GM18499 (cell line): ENCODE results near the gene PLCXD1.
"Not testable (repeated sequence)": the region's sequence is repeated elsewhere in the genome, so short reads cannot be mapped to it uniquely, and the experiment has no call there.

ENCODE experiments used
- ATAC-seq: cut with Tn5 transposase; IDR thresholded peaks from one replicate; pipeline ENCODE4 v1.9.1; 2021; ENCODE audit warnings: moderate number of reproducible peaks; ENCODE audit not compliant: insufficient read depth, unreplicated experiment

PLCXD1 gene

DNA sequence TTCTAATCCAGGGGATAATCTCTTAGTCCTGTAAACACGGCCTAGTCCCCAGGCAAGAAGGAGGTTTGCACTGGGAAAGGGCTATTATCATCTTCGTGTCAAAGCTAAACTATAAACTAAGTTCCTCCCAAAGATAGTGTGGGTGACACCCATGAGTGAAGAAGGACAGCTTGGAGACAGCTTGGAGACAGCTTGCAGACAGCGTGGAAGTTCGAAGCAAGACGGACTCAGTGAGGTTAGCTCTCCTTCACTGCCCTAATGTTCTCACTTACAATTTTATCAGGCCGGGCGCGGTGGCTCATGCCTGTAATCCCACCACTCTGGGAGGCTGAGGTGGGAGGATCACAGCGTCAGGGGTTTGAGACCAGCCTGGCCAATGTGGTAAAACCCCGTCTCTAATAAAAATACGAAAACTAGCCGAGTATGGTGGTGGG lies 19.2 kb upstream of the PLCXD1 start:
- no peak for ATAC-seq

DNA sequence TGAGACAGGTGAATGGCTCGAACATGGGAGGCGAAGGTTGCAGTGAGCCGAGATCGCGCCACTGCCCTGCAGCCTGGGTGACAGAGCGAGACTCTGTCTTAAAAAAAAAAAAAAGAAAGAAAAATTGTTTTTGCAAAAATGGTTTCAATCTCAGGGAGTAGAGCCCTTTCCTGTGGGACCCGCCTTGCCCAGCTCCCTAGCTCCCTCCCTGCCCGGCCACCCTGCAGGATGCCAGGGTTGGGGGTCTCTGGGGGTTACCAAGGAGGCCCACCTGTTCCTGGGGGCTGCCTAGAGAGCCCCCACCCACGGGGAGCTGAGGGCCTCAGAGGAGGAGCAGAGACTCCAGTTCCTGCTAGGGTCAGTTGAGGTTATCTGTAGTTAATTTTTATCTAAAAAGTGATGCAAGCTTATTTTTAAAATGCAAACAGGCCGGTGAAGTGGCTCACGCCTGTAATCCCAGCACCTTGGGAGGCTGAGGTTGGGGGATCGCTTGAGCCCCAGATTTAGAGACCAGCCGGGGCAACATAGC lies 18.7 kb upstream of the PLCXD1 start:
- ATAC-seq = no peak

DNA sequence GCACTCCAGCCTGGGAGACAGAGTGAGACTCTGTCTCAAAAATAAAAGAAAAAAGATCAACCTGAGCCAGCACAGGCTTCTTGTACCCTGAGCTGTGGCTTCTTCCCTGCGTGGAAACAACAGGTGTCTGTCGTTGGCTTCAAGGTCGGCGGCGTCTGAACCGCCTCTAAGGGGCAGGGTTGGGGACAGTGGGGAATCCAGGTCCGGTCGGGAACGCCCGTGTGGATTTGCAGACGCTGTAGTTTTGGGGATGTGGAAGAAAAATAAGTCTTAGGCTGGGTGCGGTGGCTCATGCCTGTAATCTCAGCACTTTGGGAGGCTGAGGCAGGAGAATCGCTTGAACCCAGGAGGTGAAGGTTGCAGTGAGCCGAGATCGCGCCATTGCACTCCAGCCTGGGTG lies 17.2 kb upstream of the PLCXD1 start:
- not testable (repeated sequence) for ATAC-seq

DNA sequence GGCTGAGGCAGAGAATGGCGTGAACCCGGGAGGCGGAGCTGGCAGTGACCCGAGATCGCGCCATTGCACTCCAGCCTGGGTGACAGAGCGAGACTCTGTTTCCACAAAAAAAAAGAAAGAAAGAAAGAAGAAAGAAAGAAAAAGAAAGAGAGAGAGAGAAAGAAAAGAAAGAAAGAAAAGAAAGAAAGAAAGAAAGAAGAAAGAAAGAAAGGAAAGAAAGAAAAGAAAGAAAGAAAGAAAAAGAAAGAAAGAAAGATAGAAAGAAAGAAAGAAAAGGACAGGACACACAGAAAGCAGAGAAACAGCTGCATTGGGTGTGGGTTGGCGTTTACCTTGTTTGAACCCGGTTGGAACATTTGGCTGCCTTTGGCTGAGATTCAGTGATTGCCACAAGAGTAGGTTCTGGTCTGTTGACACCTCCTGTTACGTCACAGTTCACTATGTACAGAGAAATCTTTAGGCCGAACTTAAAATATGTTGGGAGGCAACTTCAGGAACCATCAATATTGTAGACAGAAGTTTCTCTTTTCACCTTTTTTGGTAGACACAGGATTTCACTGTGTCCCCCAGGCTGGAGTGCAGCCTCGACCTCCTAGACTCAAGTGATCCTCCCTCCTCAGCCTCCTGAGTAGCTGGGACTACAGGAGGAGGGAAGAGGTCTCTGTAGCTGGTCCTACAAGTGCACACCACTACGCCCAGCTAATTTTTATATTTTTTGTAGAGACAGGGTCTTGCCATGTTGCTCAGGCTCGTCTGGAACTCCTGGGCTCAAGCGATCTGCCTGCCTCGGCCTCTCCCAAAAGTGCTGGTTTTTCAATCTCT lies 16.3 kb upstream of the PLCXD1 start:
- no peak for ATAC-seq

DNA sequence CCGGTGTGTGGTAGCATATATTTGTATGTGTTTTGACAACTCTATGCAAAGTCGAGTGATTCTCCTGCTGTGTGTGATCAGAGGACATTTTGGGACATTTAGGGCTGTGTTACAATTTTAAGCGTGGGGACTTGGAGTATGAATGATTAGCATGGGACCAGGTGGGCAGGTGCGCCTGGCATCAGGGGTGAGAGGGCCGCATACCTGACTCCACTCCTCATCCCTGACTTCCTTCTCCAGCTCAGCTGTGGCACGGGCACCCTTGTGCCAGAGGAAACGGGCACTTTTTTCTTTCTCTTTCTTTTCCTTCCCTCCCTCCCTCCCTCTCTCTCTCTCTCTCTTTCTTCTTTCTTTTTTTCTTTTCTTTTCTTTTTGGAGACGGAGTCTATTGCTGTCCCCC lies 15.7 kb upstream of the PLCXD1 start:
- no peak for ATAC-seq

DNA sequence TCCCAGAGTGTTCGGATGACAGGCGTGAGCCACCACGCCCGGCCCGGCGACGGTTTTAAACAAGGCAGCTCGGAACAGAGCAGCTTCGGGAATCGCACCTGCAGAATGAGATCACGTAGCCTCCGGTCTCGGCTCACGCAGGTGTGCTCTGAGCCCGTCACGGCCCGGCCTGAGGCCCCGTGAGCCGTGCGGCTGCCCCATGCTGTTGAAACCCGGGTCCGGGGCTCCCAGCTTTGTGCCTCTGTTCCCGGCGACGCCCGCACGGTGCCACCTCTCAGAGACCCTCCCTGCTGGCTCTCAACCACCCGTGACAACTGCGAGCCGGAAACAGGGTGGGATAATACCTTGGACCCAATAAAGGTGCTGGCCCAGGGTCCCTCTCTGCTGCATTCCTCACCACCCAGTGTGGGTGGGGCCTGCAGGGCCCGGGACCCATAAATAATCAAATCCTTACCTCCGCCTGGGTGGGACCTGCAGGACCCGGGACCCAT lies 13.4 kb upstream of the PLCXD1 start:
- no peak for ATAC-seq

DNA sequence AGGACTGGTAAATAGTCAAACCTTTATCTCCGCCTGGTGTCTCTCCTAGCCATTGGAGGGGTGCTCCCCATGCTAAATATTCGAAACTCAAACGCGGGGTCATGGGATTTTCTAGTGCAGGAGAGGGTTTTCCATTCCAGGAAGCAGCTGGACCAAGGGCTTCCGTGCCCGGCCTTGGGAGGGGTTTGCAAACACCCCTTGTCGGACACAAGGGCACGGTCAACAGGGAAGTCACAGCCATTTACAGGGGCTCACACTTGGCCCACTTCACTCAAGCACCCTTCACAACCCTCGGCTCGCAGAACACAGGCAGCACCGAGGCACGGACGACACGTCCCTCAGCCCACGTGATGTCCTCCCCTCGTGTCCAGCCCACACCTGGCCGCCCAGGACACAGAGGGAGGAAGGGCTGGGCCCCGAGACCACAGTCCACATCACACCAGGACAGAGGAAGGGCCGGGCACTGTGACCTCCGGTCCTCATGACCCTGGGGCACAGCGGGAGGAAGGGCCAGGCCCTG lies 10.3 kb upstream of the PLCXD1 start:
- no peak for ATAC-seq

DNA sequence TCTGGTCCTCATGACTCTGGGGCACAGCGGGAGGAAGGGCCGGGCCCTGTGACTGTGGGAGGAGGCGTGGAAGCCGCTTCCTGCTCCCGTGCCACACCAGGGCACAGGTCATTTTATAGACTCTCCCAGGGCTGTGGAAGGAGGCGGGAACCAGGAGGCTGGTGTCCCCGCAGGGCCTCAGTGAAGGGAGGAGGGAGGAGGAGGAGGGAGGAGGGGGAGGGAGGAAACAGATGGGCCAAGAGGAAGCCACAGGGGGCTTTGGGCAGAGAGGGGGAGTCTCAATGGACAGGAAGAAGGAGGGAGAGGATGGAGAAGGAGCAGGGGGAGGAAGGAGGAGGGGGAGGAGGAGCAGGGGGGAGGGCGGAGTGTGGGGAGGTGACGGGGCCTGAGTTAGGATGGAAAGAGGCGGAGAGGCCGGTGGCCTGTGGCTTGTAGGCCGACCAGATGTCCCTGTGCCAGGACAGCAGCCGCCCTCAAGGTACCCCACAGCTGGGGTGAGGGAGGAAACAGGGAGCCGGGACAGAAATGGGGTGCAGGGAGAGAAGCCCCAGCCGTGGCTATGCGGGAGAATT lies 6.2 kb upstream of the PLCXD1 start:
- ATAC-seq = no peak

DNA sequence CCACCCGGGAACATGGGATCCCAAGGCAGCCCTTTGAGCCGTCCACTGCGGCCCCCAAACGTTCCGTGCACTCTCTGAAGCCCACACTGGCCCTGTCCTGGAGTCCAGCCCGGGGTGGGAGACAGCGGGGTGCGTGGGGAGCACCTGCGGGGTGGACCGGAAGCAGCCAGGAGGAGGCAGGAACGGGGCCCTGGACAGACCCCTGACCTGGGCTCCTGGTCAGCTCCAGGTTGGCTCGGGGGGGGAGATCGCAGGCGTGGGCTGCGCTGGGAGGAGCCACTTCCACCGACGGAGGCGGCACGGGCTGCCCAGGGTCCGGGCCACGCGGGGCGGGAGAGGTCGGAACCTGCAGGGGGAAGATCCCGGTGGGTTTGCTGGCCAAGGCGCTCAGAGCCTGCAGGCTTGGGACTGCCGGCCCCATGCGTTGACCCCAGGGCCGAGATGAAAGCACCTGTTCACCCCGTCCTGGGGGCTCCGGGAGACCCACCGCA lies 5.7 kb upstream of the PLCXD1 start:
- no peak for ATAC-seq

DNA sequence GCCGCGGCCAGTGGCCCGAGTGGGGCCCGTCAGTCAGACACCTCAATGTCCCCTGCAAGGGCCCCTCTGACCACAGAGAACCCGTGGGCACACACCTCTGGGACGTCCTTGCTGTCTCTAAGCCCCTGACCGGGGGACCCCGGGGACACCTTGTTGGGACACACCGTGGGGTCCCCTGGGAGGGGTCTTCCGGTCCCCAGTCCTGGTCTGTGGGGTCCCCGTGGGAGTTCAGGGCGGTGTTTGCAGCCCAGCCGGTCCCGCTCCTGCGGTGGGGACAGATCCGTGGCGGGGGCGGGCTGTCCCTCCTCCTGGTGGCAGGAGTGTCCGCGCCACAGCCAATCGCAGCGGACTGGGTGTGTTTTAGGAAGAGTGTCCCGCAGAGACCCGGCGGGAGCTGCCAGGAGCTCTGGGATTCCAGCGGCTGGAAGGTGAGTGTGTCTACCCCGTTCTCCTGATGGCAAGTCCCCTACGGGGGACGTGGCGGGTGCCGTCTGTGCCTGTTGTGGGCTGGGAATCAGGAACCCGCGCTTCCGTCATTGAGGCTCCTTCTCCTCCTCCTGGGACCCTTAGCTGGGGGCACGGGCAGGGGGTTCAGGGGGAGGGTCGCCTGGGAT lies 5.1 kb upstream of the PLCXD1 start:
- ATAC-seq = no peak

DNA sequence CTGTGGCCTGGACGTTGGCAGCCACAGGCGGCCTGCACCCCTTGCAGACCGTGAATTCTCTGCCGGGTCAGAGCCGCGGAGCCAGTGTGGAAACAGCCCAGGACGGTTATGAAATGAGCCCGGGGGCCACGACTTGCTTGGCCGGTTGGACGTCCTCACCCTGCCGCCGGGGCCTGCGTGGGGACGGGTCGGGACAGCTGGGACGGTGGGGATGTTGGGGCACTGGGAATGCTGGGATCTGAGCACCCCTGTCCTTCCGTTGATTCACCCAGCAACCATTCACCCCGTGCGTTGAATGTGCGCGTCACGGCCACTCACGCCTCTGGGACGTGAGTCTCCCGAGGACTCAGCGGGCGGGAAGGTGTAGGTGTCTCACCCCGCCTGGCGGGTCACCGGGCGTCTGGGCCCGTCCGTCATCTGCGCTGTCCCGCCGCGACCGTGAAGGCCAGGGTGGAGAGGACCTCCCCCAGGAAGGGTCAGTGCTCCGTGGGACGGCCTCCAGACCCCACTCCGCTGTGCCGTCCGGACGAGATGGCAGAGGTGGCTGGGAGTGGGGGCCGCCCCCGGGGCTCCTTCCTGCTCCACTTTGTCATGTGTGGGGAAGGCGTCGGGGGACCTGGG lies 4.5 kb upstream of the PLCXD1 start:
- ATAC-seq = no peak

DNA sequence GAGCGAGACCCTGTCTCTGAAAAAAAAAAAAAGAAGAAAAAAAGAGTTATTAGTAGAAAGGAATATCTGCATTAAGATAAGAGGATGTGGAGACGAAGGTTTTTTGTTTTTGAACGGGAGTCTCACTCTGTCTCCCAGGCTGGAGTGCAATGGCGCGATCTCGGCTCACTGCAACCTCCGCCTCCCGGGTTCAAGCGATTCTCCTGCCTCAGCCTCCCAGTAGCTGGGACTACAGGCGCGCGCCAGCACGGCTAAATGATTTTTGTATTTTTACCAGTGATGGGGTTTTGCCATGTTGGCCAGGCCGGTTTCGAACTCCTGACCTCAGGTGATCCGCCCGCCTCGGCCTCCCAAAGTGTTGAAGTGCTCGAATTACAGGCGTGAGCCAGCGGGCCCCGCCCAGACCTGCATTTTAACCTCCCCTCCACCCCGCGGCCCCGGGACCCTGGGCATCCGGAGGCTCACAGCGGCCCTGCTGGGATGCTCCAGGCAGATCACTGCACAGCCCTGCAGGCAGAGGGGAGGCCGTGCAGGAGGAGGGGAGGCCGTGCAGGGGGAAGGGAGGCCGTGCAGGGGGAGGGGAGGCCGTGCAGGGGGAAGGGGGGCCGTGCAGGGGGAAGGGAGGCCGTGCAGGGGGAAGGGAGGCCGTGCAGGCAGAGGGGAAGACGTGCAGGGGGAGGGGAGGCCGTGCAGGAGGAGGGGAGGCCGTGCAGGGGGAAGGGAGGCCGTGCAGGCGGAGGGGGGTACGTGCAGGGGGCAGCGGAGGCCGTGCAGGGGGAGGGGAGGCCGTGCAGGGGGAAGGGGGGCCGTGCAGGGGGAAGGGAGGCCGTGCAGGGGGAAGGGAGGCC lies 1.2 kb upstream of the PLCXD1 start:
- not testable (repeated sequence) for ATAC-seq

DNA sequence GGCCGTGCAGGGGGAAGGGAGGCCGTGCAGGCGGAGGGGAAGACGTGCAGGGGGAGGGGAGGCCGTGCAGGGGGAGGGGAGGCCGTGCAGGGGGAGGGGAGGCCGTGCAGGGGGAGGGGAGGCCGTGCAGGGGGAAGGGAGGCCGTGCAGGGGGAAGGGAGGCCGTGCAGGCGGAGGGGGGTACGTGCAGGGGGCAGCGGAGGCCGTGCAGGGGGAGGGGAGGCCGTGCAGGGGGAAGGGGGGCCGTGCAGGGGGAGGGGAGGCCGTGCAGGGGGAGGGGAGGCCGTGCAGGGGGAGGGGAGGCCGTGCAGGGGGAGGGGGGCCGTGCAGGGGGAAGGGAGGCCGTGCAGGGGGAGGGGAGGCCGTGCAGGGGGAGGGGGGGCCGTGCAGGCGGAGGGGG lies 459 bp upstream of the PLCXD1 start:
- not testable (repeated sequence) for ATAC-seq

DNA sequence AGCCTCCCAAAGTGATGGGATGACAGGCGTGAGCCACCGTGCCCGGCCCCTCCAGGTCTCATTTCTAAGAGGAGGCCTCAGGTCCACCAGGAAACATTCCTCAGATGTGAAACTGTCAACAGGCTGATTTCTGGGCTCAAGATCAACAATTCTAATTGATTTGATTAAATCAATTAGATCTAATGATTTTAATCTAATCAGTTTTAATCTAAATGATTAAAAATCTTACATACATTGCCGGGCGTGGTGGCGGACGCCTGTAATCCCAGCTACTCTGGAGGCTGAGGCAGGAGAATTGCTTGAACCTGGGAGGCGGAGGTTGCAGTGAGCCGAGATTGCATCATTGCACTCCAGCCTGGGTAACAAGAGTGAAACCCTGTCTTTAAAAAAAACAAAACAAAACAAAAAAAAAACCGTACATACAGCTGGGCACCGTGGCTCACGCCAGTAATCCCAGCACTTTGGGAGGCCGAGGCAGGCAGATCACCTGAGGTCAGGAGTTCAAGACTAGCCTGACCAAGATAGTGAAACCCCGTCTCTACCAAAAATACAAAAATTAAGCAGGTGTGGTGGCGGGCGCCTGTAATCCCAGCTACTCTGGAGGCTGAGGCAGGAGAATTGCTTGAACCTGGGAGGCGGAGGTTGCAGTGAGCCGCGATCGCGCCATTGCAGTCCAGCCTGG lies 960 bp downstream of the PLCXD1 start:
- ATAC-seq = not testable (repeated sequence)

DNA sequence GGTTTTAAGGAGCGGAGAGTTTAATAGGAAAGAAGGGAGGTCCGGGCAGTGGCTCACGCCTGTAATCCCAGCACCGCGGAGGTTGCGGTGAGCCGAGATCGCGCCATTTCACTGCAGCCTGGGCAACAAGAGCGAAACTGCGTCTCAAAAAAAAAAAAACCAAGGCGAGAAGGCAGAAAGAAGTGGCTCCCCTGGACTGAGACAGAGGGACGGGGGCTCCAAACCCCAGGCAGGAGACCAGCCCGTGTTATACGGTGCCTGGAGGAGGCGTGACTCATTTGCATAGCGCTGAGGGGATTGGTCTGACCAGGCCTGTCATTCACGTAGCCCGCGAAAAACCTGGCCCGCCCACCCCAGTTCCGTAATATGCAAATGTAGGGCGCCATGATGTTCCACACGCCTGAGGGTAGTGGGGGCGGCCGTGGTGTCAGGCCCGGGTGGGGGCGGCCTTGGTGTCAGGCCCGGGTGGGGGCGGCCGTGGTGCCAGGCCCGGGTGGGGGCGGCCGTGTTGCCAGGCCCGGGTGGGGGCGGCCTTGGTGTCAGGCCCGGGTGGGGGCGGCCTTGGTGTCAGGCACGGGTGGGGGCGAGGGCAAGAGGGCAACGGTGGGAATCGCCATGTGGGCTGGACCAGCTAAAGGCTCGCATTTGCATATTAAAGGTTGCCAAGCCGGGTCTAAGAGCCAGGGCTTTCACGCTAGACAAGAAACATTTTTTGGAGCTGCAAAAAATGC lies 2.1 kb downstream of the PLCXD1 start:
- peak; percentile 98 for ATAC-seq

DNA sequence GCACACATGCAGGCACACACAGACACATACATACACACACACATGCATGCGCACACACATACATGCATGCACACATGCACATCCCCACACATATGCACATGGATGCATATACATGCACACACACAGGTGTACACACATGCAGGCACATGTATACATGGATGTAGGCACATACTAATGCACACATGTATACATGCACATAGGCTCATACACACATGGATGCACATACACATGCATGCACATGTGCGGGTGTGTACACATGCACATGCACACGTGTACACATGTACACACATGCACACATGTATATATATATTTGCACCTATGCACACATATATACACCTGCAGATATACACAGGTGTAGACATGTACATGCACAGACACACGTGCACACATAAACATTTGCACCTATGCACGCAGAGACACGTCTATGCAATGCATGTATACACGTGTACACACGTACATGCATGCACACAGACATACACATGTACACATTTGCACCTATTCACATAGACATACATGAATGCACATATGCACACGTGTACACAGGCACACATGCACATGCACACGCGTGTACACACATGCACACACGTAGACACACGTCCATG lies 4.0 kb downstream of the PLCXD1 start:
- ATAC-seq = no peak

DNA sequence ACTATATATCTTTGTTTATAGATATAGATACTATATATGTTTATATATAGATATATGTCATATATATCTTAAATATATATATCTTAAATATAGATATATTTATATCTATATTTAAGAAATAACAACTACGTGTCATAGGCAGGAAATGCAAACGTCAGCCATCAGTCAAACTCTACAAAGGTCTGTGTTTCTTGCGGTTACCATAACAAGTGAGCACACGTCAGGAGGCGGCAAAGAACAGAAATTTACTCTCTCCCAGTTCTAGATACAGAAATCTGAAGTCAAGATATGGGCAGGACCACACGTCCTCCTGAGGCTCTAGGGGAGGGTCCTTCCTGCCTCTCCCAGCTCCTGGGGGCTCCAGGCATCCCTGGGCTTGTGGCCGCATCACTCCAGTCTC lies 6.5 kb downstream of the PLCXD1 start:
- ATAC-seq = no peak

DNA sequence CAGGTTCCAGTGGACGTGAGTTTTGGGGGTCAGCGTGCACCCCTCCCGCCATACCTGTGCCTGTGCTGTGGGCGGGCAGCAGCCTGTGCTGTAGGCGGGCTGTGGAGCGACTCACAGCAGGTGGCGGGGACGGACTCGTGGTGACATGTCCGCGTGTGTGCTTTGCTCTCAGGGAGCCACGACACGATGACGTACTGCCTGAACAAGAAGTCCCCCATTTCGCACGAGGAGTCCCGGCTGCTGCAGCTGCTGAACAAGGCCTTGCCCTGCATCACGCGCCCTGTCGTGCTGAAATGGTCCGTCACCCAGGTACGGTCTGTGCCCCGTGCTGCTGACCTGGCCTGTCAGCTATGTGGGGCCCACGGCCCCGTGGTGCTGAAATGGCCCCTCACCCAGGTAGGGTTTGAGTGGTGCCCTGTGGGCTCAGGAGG lies 7.4 kb downstream of the PLCXD1 start:
- no peak for ATAC-seq
